Erythroblast (primary cell): ENCODE results near the gene OBSCN.

Experiments used
- GATA1 ChIP-seq: IDR thresholded peaks from 2 replicates; pipeline ENCODE4 v1.6.1; 2011; ENCODE audit warnings: low read depth, mild to moderate bottlenecking, control low read depth, low read length, moderate library complexity
- POLR2A ChIP-seq: IDR thresholded peaks from 2 replicates; pipeline ENCODE4 v1.6.1; 2011; ENCODE audit warnings: mild to moderate bottlenecking, low read length

GRCh38 chr1:228181645-228182034 is 26.2 kb upstream of the OBSCN start:
- TF ChIP-seq POLR2A (no peak), GATA1 (no peak)
